Suprapubic skin (tissue), 4 donors: Measurements from ENCODE around the gene PRKCZ. TPM values are rescaled to one million over a fixed set of nuclear protein-coding genes. Genes with fewer than 3 reads are reported as not detected.

Source experiments
- DNase-seq, 2 donors: peaks; one replicate each; pipeline ENCODE4 v3.0.0-alpha.2; 2019; ENCODE audit warnings: low spot score in 2 of 2
- H3K27ac ChIP-seq: fragments of 200-600 bp; sonication (generic); one replicate; pipeline ENCODE4 v1.5.1; 2019
- H3K27me3 ChIP-seq: fragments of 200-600 bp; sonication (generic); one replicate; pipeline ENCODE4 v1.5.1; 2019
- H3K36me3 ChIP-seq: fragments of 200-600 bp; sonication (generic); one replicate; pipeline ENCODE4 v1.5.1; 2019
- H3K4me1 ChIP-seq: fragments of 200-600 bp; sonication (generic); one replicate; pipeline ENCODE4 v1.5.1; 2019
- H3K4me3 ChIP-seq: fragments of 200-600 bp; sonication (generic); one replicate; pipeline ENCODE4 v1.5.1; 2019; ENCODE audit warnings: mild to moderate bottlenecking
- H3K9me3 ChIP-seq: fragments of 200-600 bp; sonication (generic); one replicate; pipeline ENCODE4 v1.5.1; 2019
- CTCF ChIP-seq, 2 donors: fragments of 200-600 bp in 1 of 2; fragments of 450-650 bp in 1 of 2; sonication (generic) in 1 of 2; IDR thresholded peaks; one replicate each; pipeline ENCODE4 v1.5.1; 2016 to 2019; ENCODE audit warnings: antibody characterized with exemption in 2 of 2, mild to moderate bottlenecking in 1 of 2, moderate library complexity in 1 of 2
- EP300 ChIP-seq: sonication (generic); formaldehyde crosslinking; IDR thresholded peaks from one replicate; pipeline ENCODE4 v1.6.1; 2017; ENCODE audit warnings: antibody characterized with exemption
- POLR2A ChIP-seq, 2 donors: fragments of 450-650 bp; IDR thresholded peaks; one replicate each; pipeline ENCODE4 v1.6.1; 2017; ENCODE audit warnings: antibody characterized with exemption in 2 of 2, mild to moderate bottlenecking in 2 of 2, moderate library complexity in 2 of 2
- POLR2AphosphoS5 ChIP-seq, 3 donors: sonication (generic); formaldehyde crosslinking; IDR thresholded peaks; one replicate each; pipeline ENCODE4 v1.6.1; 2017; ENCODE audit warnings: antibody characterized with exemption in 3 of 3
- WGBS: methylation state at CpG from one replicate; pipeline ENCODE4 v1.1.5; 2018; 5-methylcytosine and 5-hydroxymethylcytosine counted together
- total RNA-seq, 4 donors: library from RNA; depleted of rRNA; stranded (reverse); fragments of >200 nt; gene quantifications; one replicate each; pipeline ENCODE4 v1.1.0, GENCODE V29; 2016

PRKCZ gene
- total RNA-seq, 4 donors from 2014 or later: 21.7 to 31.5 (median 25.4) TPM

GRCh38 chr1:2169200-2169836 is 119.1 kb downstream of the PRKCZ start:
- H3K27ac ChIP-seq: no peak overlapping the region
- no peaks in the 10 kb centered on the region for H3K9me3 ChIP-seq
- H3K4me3 ChIP-seq: no peak overlapping the region
- no peaks in the 10 kb centered on the region for H3K27me3 ChIP-seq
- H3K36me3 ChIP-seq: no peaks in the 10 kb centered on the region
- 94% methylated on average over 35 of the region's 43 CpGs for WGBS
- no peak for TF ChIP-seq POLR2A (IDR thresholded peaks at IDR 0.05)
- no peak for TF ChIP-seq EP300
- no peak for TF ChIP-seq POLR2AphosphoS5 (IDR thresholded peaks at IDR 0.05)
- no peak for TF ChIP-seq CTCF (IDR thresholded peaks at IDR 0.05)
- no peak for DNase-seq
- H3K4me1 ChIP-seq: peaks cover 5% of the 10 kb centered on the region

GRCh38 chr1:2170211-2170610 is 120.0 kb downstream of the PRKCZ start:
- Histone ChIP-seq H3K9me3 (no peaks in the 10 kb centered on the region), H3K4me1 (peaks cover 11% of the 10 kb centered on the region), H3K36me3 (no peaks in the 10 kb centered on the region), H3K4me3 (no peak overlapping the region), H3K27ac (no peak overlapping the region), H3K27me3 (no peaks in the 10 kb centered on the region)
- TF ChIP-seq POLR2AphosphoS5 (IDR thresholded peaks at IDR 0.05): no peak
- no peak for TF ChIP-seq CTCF (IDR thresholded peaks at IDR 0.05)
- TF ChIP-seq POLR2A (IDR thresholded peaks at IDR 0.05): no peak
- no peak for TF ChIP-seq EP300
- WGBS: 67% methylated on average over 11 of the region's 11 CpGs
- no peak for DNase-seq

- Histone ChIP-seq H3K9me3 (no peaks in the 10 kb centered on the region), H3K4me1 (peaks cover 11% of the 10 kb centered on the region), H3K27ac (no peak overlapping the region), H3K27me3 (no peaks in the 10 kb centered on the region), H3K4me3 (no peak overlapping the region), H3K36me3 (no peaks in the 10 kb centered on the region)
- TF ChIP-seq EP300: no peak
- TF ChIP-seq CTCF (IDR thresholded peaks at IDR 0.05): no peak
- no peak for TF ChIP-seq POLR2A (IDR thresholded peaks at IDR 0.05)
- TF ChIP-seq POLR2AphosphoS5 (IDR thresholded peaks at IDR 0.05): no peak
- no peak for DNase-seq
- 97% methylated on average over 19 of the region's 26 CpGs for WGBS
Observed at GRCh38 chr1:2172012-2172411, 121.8 kb downstream of the PRKCZ start.

GRCh38 chr1:2172551-2173146 is 122.4 kb downstream of the PRKCZ start:
- Histone ChIP-seq H3K27ac (no peak overlapping the region), H3K27me3 (no peaks in the 10 kb centered on the region), H3K4me3 (no peak overlapping the region), H3K9me3 (no peaks in the 10 kb centered on the region), H3K4me1 (peaks cover 11% of the 10 kb centered on the region), H3K36me3 (peaks cover 2% of the 10 kb centered on the region)
- no peak for TF ChIP-seq POLR2A (IDR thresholded peaks at IDR 0.05)
- no peak for TF ChIP-seq CTCF (IDR thresholded peaks at IDR 0.05)
- no peak for TF ChIP-seq POLR2AphosphoS5 (IDR thresholded peaks at IDR 0.05)
- TF ChIP-seq EP300: no peak
- DNase-seq: no peak
- 89% methylated on average over 33 of the region's 33 CpGs for WGBS

- H3K36me3 ChIP-seq: peaks cover 12% of the 10 kb centered on the region
- 77% methylated on average over 21 of the region's 37 CpGs for WGBS
- H3K4me3 ChIP-seq: peak overlapping the region; percentile 38
- no peaks in the 10 kb centered on the region for H3K9me3 ChIP-seq
- TF ChIP-seq CTCF (IDR thresholded peaks at IDR 0.05): no peak
- TF ChIP-seq POLR2A (IDR thresholded peaks at IDR 0.05): no peak
- TF ChIP-seq EP300: no peak
- TF ChIP-seq POLR2AphosphoS5 (IDR thresholded peaks at IDR 0.05): no peak
- DNase-seq: no peak
- no peak overlapping the region for H3K27ac ChIP-seq
- H3K4me1 ChIP-seq: peaks cover 11% of the 10 kb centered on the region
- no peaks in the 10 kb centered on the region for H3K27me3 ChIP-seq
Observed at GRCh38 chr1:2173546-2174347, 123.5 kb downstream of the PRKCZ start.
